H9 (cell line): ENCODE measurements around the gene PDK2. TPM values are rescaled to one million over a fixed set of nuclear protein-coding genes. Genes with fewer than 3 reads are reported as not detected.

Experiments used
- DNase-seq: peaks from one replicate; pipeline ENCODE4 v3.0.0-alpha.2; 2017
- H2AFZ ChIP-seq: one replicate; pipeline ENCODE4 v1.6.1; 2013; ENCODE audit warnings: mild to moderate bottlenecking, low read length, control low read depth, moderate library complexity
- H2AK5ac ChIP-seq: 2 replicates; pipeline ENCODE4 v1.6.1; 2013; ENCODE audit warnings: low read length, control low read depth, mixed read lengths; ENCODE audit not compliant: insufficient read length
- H2BK120ac ChIP-seq: one replicate; pipeline ENCODE4 v1.6.1; 2013; ENCODE audit warnings: low read depth, mild to moderate bottlenecking, low read length, control low read depth, inconsistent platforms; ENCODE audit not compliant: poor library complexity, severe bottlenecking
- H2BK12ac ChIP-seq: 2 replicates; pipeline ENCODE4 v1.6.1; 2013; ENCODE audit warnings: low read length, control low read depth, mixed read lengths, low read depth; ENCODE audit not compliant: insufficient read length
- H2BK15ac ChIP-seq: 2 replicates; pipeline ENCODE4 v1.6.1; 2013; ENCODE audit warnings: low read depth, low read length, control low read depth
- H2BK20ac ChIP-seq: one replicate; pipeline ENCODE4 v1.6.1; 2013; ENCODE audit warnings: low read depth, mild to moderate bottlenecking, low read length, control low read depth, inconsistent platforms; ENCODE audit not compliant: poor library complexity, severe bottlenecking
- H2BK5ac ChIP-seq: 2 replicates; pipeline ENCODE4 v1.6.1; 2013; ENCODE audit warnings: low read length, control low read depth, mixed read lengths; ENCODE audit not compliant: insufficient read length
- H3K14ac ChIP-seq: 2 replicates; pipeline ENCODE4 v1.6.1; 2013; ENCODE audit warnings: low read length, control low read depth; ENCODE audit not compliant: insufficient read depth
- H3K18ac ChIP-seq: 2 replicates; pipeline ENCODE4 v1.6.1; 2013; ENCODE audit warnings: low read depth, mild to moderate bottlenecking, mixed read lengths, low read length, control low read depth; ENCODE audit not compliant: insufficient read length
- H3K23ac ChIP-seq: 2 replicates; pipeline ENCODE4 v1.6.1; 2013; ENCODE audit warnings: low read length, control low read depth, mixed read lengths, low read depth; ENCODE audit not compliant: insufficient read length
- H3K23me2 ChIP-seq: 2 replicates; pipeline ENCODE4 v1.6.1; 2013; ENCODE audit warnings: low read depth, mild to moderate bottlenecking, mixed read lengths, low read length, control low read depth; ENCODE audit not compliant: insufficient read length, poor library complexity, severe bottlenecking
- H3K27ac ChIP-seq: 2 replicates; pipeline ENCODE4 v1.5.1; 2013; ENCODE audit warnings: low read length, control low read depth, mixed read lengths, low read depth; ENCODE audit not compliant: insufficient read length
- H3K27me3 ChIP-seq: 2 replicates; pipeline ENCODE4 v1.6.1; 2013; ENCODE audit warnings: low read length, control low read depth, inconsistent platforms; ENCODE audit not compliant: insufficient read depth
- H3K4ac ChIP-seq: 2 replicates; pipeline ENCODE4 v1.6.1; 2013; ENCODE audit warnings: low read depth, mild to moderate bottlenecking, control low read depth, inconsistent platforms, low read length, moderate library complexity
- H3K4me1 ChIP-seq: 2 replicates; pipeline ENCODE4 v1.6.1; 2013; ENCODE audit warnings: low read length, control low read depth, inconsistent platforms; ENCODE audit not compliant: insufficient read depth
- H3K4me2 ChIP-seq: 2 replicates; pipeline ENCODE4 v1.6.1; 2013; ENCODE audit warnings: low read length, control low read depth, mixed read lengths; ENCODE audit not compliant: insufficient read length, insufficient read depth
- H3K56ac ChIP-seq: 2 replicates; pipeline ENCODE4 v1.6.1; 2013; ENCODE audit warnings: low read depth, mild to moderate bottlenecking, mixed read lengths, low read length, control low read depth; ENCODE audit not compliant: insufficient read length
- H3K79me1 ChIP-seq: 2 replicates; pipeline ENCODE4 v1.6.1; 2013; ENCODE audit warnings: low read depth, mild to moderate bottlenecking, moderate library complexity, low read length, control low read depth, inconsistent platforms; ENCODE audit not compliant: insufficient read depth, poor library complexity, severe bottlenecking
- H3K79me2 ChIP-seq: 2 replicates; pipeline ENCODE4 v1.6.1; 2013; ENCODE audit warnings: low read length, control low read depth, inconsistent platforms; ENCODE audit not compliant: insufficient read depth
- H3K9ac ChIP-seq: 2 replicates; pipeline ENCODE4 v1.6.1; 2013; ENCODE audit warnings: low read length, control low read depth, mixed read lengths; ENCODE audit not compliant: insufficient read length; ENCODE audit errors: extremely low read depth
- H3K9me3 ChIP-seq: one replicate; pipeline ENCODE4 v1.6.1; 2013; ENCODE audit warnings: low read depth, low read length, inconsistent platforms; ENCODE audit not compliant: control insufficient read depth
- H3T11ph ChIP-seq: one replicate; pipeline ENCODE4 v1.6.1; 2013; ENCODE audit warnings: mild to moderate bottlenecking, low read length, control low read depth, inconsistent platforms
- H4K20me1 ChIP-seq: one replicate; pipeline ENCODE4 v1.6.1; 2013; ENCODE audit not compliant: control insufficient read depth, insufficient read length, insufficient read depth
- H4K5ac ChIP-seq: 2 replicates; pipeline ENCODE4 v1.6.1; 2013; ENCODE audit warnings: low read depth, mild to moderate bottlenecking, mixed read lengths, low read length, control low read depth; ENCODE audit not compliant: insufficient read length
- H4K8ac ChIP-seq: replicated peaks from 2 replicates; pipeline ENCODE4 v1.6.1; 2013; ENCODE audit warnings: low read length, control low read depth, mixed read lengths, low read depth; ENCODE audit not compliant: insufficient read length
- H4K91ac ChIP-seq: 2 replicates; pipeline ENCODE4 v1.6.1; 2013; ENCODE audit warnings: low read depth, mild to moderate bottlenecking, moderate library complexity, mixed read lengths, low read length, control low read depth; ENCODE audit not compliant: insufficient read length
- H3K27ac Mint-ChIP-seq, 3 experiments: 2 replicates in 2 of 3; 3 replicates in 1 of 3; pipeline ENCODE4 v1.8.0; 2020 to 2021; ENCODE audit warnings: mixed read lengths in 3 of 3, mild to moderate bottlenecking in 1 of 3, moderate library complexity in 1 of 3
- H3K27me3 Mint-ChIP-seq: 2 replicates; pipeline ENCODE4 v1.8.0; 2021; ENCODE audit warnings: low read depth, mild to moderate bottlenecking, moderate library complexity, mixed read lengths
- H3K36me3 Mint-ChIP-seq, 3 experiments: 2 replicates in 2 of 3; 3 replicates in 1 of 3; pipeline ENCODE4 v1.8.0; 2020 to 2021; ENCODE audit warnings: low read depth in 3 of 3, mixed read lengths in 3 of 3; ENCODE audit not compliant: insufficient read depth in 1 of 3
- H3K4me1 Mint-ChIP-seq, 2 experiments: 2 replicates each; pipeline ENCODE4 v1.8.0; 2020; ENCODE audit warnings: mixed read lengths in 2 of 2
- H3K4me3 Mint-ChIP-seq, 2 experiments: 2 replicates in 1 of 2; 3 replicates in 1 of 2; pipeline ENCODE4 v1.8.0; 2020 to 2021; ENCODE audit warnings: mild to moderate bottlenecking in 2 of 2, mixed read lengths in 2 of 2, moderate library complexity in 1 of 2
- H3K9me3 Mint-ChIP-seq, 2 experiments: 2 replicates in 1 of 2; 3 replicates in 1 of 2; pipeline ENCODE4 v1.8.0; 2020; ENCODE audit warnings: mild to moderate bottlenecking in 2 of 2, mixed read lengths in 2 of 2, moderate library complexity in 1 of 2
- WGBS: extraction: QIAGEN DNeasy Blood & Tissue Kit; methylation state at CpG from one replicate; pipeline ENCODE4 v1.1.7; 2013; ENCODE audit warnings: missing lambda C conversion rate, low lambda C conversion rate, mixed read lengths; ENCODE audit not compliant: insufficient read length; ENCODE audit errors: extremely low coverage; 5-methylcytosine and 5-hydroxymethylcytosine counted together
- total RNA-seq: library from RNA; stranded (reverse); gene quantifications from 2 replicates; pipeline ENCODE4 v1.2.1, GENCODE V29; 2021
- TF ChIP-seq, protein P1 (sequence below): fragments of 200-600 bp; sonication (generic); conservative IDR thresholded peaks from 3 replicates; pipeline ENCODE4 v1.8.0; 2021; ENCODE audit warnings: antibody characterized with exemption, mild to moderate bottlenecking

The PDK2 gene
- total RNA-seq, 1 experiment from 2014 or later = 19.9 TPM

GRCh38 chr17:50072925-50073324, 22.2 kb upstream of the PDK2 start:
- no peak for DNase-seq
- H2BK15ac ChIP-seq = no peak overlapping the region
- no CpG with 5 or more reads among the region's 1 CpG for WGBS

More at GRCh38 chr17:50072925-50073324, 22.2 kb upstream of the PDK2 start:
- no peaks in the 10 kb centered on the region; the same call in 1 of the 2 replicates for H3K79me2 ChIP-seq
- H2BK20ac ChIP-seq = no peak overlapping the region
- no peak overlapping the region for H3K56ac ChIP-seq
- no peak overlapping the region for H3K23ac ChIP-seq
- H2AFZ ChIP-seq = no peak overlapping the region
- H2BK5ac ChIP-seq = no peak overlapping the region
- H3T11ph ChIP-seq = no peak overlapping the region
- H4K8ac ChIP-seq = no peak overlapping the region
- H3K14ac ChIP-seq = no peak overlapping the region
- H2AK5ac ChIP-seq = no peak overlapping the region
- TF ChIP-seq, protein P1, sequence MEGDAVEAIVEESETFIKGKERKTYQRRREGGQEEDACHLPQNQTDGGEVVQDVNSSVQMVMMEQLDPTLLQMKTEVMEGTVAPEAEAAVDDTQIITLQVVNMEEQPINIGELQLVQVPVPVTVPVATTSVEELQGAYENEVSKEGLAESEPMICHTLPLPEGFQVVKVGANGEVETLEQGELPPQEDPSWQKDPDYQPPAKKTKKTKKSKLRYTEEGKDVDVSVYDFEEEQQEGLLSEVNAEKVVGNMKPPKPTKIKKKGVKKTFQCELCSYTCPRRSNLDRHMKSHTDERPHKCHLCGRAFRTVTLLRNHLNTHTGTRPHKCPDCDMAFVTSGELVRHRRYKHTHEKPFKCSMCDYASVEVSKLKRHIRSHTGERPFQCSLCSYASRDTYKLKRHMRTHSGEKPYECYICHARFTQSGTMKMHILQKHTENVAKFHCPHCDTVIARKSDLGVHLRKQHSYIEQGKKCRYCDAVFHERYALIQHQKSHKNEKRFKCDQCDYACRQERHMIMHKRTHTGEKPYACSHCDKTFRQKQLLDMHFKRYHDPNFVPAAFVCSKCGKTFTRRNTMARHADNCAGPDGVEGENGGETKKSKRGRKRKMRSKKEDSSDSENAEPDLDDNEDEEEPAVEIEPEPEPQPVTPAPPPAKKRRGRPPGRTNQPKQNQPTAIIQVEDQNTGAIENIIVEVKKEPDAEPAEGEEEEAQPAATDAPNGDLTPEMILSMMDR = no peak
- Mint-ChIP-seq H3K4me1 (peaks cover 0 to 13% of the 10 kb centered on the region in 2 experiments; a peak in 3 of 4 replicates), H3K9me3 (peaks cover 0 to 4% of the 10 kb centered on the region in 2 experiments; a peak in 3 of 5 replicates), H3K4me3 (no peak overlapping the region), H3K27ac (no peak overlapping the region; a peak in 1 of 7 replicates), H3K27me3 (peaks cover 1% of the 10 kb centered on the region; the same call in 1 of the 2 replicates), H3K36me3 (peaks cover 5 to 29% (median 12%) of the 10 kb centered on the region in 3 experiments)
- H3K4ac ChIP-seq = no peak overlapping the region
- no peaks in the 10 kb centered on the region for H3K79me1 ChIP-seq
- H3K9me3 ChIP-seq = no peaks in the 10 kb centered on the region
- H3K4me2 ChIP-seq = no peak overlapping the region
- no peaks in the 10 kb centered on the region for H3K23me2 ChIP-seq
- no peak overlapping the region for H2BK12ac ChIP-seq
- H4K91ac ChIP-seq = no peak overlapping the region
- no peaks in the 10 kb centered on the region for H4K20me1 ChIP-seq
- no peak overlapping the region for H3K9ac ChIP-seq
- no peaks in the 10 kb centered on the region for H3K4me1 ChIP-seq
- H2BK120ac ChIP-seq = no peak overlapping the region
- H3K18ac ChIP-seq = no peak overlapping the region
- H3K27ac ChIP-seq = no peak overlapping the region
- H3K27me3 ChIP-seq = no peaks in the 10 kb centered on the region
- no peak overlapping the region for H4K5ac ChIP-seq
